Glomerular visceral epithelial cell (primary cell): ENCODE measurements around the gene TLL1.

ENCODE experiments used
- DNase-seq: peaks from one replicate; pipeline ENCODE4 v3.0.0-alpha.2; 2016; ENCODE audit errors: extremely low spot score

The TLL1 gene

DNA sequence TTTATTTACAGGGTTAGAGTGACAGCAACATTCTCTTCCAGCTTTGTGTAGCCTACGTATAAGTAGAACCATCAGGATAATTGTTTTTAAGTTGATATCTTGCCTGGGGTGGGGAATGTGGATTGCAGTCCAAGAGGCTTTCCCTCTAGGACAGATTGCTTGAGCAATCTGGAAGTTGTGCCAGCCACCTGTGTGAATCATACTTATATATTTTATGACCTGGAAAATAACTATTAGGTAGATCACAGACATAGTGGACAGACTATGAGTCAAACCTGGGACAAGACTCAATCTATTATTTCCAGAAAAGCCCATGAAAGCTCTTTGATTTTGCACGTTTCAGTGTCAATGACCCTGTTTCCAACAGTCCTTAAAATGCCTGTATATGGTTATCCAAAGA is 98.9 kb downstream of the TLL1 start:
- peak; percentile 70 for DNase-seq

DNA sequence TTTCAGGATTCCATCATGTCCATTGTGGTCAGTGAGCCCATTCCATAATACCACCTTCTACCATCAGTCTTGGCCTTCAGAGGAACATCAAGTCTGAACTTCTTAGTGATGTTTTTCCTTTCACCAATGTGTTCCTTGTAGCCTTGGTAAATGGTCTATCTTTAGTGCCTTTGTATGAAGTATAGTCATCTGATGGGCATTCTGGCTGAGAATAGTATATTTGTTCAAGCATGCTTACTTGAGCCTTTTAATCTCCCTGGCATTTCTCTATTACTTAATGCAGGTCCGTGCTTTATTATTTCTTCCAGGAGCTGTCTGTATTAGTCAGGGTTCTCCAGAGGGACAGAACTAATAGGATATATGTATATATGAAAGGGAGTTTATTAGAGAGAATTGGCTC is 99.7 kb downstream of the TLL1 start:
- DNase-seq, result no peak

DNA sequence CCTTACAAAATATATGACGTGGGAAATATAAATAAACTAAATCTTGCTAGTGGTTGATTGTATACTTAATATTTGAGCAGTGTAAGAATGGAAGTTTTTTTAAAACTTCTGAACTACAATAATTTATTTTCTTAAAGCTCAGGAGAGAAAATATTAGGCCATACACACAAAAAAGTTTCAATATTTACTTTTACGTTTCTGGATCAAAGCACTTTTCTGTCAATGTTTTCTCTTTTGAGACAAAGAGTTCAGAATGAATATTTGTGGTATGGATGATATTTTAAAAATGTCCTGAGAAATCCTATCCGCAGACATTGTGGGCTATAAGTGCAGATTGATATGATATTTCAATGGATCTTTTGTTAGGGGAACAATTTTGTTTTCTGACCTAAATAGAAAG is 109.9 kb downstream of the TLL1 start:
- DNase-seq, result no peak

DNA sequence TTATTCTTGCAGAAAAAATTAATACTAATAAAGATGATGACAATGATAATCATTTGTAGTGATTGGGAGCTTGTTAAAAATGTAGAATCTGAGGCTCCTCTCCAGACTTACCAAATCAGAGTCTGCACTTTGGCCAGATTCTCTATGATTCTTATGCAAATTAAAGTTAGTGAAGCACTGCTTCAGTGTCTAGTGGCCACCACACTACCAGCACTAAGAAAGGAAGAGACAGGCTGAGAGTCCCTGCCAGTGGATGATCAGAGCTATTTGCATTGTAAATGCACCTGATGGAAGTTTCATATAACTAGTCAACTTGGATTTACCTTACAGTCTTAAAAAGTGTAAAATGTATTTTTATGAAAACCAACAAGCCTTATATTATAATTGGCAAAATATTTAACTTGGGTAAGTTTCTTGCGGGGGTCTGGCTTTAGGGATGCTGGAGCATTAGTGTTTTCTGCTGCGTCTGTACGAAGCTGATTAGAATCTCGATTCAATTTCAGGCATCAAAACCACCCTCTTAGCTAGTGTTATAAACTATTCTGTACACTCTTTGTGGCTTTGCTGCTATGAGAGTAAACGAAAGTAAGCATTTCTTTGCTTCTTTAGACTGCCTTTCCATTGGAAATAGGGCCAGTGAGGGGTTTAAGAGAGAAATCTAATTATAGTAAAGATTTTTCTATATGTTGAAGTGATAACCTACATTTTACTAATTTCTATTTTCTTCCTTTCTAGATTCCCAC is 114.1 kb downstream of the TLL1 start:
- no peak for DNase-seq

DNA sequence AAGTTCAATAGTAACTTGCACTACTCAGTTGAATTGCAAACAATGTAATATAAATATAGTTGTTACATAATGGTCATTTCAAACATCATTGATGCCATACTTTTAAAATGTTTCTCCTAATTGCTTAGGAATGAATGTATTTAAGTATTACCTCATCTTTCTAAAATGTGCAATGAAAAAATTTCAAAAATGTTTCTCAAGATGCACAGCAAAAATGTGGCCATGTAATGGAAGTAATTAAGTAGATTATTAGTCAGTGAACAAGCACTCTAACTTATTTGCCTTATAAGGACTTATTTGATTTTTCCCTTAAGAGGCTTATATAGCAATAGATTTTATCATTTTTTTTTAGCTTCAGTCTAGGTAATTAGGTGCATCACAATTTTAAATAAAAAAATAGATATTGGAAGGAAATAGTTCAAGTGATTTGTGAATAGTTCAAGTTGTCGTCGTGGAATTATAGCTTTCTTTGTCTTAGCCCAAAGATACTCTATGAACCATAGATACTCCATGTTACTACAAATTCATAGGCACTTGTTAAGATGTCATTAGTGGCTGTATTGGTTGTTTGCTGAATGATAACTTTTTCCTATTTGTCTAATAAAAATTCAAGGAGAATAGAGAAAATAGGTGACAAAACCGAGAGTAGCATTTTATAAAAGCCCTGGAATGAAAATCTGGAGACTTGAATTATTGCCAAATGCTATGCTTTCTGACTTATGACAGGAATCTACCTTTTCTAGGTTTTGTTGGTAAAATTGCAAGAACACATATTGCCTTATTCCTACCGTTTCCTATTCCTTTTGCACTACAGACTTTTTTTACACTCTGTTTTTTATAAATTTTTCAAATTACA is 118.5 kb downstream of the TLL1 start:
- DNase-seq, result peak; percentile 56

DNA sequence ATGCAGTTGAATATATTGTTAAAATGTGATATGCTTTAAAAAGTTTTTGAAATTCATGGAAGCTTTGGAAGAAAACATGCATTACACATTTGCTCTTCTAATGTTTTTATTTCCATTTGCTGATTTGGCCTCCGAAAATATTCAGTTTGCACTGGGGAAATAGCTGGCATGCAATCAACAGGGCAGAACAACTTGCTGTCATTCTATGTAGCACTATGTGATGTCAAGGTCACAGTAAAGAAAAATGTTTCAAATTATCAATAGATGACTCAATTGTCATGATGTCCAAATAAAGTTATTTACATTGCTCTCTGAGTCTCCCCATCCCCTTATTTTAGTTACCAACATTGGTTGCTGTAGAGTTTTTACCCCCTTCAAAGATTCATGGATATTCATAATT is 119.2 kb downstream of the TLL1 start:
- no peak for DNase-seq

DNA sequence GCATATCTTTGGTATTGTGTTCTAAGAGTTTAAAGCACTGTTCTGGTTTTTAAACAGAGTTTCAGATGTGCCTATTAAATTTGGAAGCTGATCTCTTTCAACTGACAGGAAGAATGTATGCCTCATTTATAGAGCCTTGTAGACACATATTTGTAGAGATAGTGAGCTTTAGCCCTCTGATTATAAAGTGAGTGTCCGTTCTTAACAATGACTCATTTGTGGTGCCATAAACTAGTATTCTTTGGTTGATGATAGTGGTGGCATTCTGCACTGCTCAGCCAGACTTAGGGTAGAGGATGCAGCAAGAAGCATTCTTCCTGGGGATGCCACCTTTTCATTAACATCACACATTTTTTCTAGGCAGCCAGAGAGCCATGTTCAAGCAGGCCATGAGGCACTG is 121.7 kb downstream of the TLL1 start:
- DNase-seq, result peak; percentile 30

DNA sequence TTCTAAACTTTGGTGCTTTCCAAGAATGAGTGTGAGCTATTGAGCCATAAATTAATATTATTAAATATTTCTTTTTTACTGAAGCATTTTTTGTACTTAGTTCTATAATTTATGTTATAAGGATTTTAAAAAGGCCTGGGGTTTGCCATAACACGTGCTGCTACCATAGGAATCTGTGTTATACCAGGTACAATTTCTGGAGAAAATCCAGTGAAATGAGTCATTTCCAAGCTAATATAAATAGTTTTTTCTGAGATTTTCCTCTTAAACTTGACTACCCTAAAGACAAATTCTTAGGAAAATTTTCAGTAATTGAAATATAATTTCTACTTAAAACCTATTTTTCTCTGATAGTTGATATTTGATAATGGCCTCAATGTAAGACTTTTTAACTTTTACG is 130.8 kb downstream of the TLL1 start:
- DNase-seq, result no peak

DNA sequence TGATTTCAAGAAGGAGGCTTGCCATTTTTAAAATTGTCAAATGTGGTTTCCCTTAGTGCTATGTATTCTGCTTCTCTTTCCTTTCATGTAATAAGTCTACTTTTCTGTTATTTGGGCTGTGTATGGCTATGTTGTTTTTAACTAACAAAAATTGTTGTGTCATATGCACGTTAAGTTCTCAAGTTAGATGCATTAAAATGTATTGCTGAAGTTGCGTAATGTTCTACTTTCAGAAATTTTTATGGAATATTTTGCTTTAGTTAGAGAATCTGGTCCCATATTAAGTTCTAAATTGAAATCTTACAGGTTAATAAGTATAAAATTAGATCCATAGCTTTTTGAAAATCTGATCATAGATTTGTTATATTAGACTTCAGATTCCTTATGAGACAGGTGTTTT is 133.2 kb downstream of the TLL1 start:
- no peak for DNase-seq

DNA sequence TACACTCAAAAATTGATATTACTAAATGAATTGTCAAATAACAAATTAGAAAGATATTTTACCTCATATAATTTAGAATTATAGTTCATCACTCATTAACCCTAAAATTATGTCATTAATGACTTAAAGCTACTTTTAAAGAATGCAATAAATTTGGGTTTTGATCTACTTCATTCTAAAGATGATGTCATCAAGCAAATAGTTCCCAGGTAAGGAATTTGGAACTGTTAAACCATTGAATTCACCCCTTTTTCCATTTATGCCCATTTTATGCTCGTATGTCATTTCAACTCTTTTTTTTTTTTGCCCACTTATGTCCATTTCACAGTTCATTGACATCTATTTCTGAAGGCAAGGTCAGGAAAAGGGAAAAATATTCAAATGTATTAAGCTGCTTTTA is 135.5 kb downstream of the TLL1 start:
- DNase-seq, result no peak

DNA sequence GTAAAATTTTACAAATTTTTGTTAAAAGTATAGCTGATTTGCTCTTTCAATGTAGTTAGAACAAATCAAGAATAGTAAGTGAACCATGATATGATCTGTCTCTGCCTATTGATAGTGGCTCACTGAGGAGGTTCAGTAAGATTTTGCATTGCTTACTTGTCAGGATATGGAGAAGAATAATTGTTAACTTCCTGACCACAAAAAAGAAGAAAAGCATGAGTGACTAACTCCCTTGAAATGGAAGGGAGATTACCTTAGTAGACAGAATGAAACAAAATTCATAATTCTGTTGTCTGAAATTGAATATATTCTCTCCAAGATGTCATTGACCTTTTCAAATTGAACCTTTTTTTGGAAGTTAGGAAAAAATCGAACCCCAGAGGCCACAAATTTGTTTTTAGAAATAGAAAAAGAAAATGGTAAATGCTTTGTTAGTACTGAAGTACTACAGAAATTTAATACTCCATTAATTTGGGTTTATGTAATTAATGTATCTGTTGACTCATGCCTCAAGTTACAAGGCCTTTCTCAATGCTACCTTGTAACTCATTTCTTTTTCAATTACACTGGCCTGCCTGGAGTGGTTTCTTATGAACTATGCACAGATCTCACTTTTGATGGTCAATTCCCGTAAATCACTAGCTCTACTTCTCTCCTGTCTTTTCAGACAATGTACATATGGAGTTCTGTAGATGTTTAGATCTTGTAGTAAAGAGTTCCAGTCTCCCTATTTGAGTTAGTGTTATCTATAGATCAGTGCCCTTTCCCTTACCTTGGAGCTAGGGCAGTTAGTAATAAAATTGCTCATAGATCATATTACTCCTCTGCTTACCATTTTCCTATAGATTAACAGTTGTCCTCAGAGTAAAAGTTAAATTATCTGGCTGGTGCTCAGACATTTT is 139.3 kb downstream of the TLL1 start:
- DNase-seq, result peak; percentile 47

DNA sequence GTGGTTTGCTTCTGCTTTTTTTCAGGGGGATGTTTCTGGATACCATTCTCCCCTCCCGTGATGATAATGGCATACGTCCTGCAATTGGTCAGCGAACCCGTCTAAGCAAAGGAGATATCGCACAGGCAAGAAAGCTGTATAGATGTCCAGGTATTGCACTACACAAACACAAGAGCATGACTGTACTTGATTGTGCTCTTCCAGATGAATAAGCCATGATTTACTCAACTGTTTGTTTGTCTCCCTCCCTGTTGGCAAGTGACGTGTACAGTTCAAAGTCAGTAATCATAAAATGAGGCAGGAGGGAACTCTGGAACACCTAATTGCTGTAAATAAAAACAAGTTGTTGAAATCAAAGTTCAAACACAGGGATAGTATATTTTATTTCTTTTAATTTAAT is 141.4 kb downstream of the TLL1 start:
- DNase-seq, result no peak

DNA sequence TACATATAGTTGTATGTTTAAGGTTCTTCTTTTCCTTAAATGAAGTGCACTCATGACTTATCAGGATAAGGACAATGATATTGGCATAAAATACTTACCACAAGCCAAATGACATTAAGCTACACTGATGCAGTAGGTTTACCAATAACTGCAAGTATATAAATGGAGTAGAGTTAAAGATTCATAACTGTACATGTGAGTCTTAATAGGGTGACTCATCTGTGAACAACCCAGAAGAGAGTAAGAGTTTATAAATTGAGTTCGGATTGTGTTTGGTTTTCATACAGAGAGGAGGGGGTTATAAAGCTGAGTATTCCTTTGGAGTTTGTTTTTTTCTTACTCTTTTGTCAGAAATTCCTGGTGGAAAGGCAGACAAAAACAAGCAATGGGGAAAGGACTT is 144.8 kb downstream of the TLL1 start:
- no peak for DNase-seq

DNA sequence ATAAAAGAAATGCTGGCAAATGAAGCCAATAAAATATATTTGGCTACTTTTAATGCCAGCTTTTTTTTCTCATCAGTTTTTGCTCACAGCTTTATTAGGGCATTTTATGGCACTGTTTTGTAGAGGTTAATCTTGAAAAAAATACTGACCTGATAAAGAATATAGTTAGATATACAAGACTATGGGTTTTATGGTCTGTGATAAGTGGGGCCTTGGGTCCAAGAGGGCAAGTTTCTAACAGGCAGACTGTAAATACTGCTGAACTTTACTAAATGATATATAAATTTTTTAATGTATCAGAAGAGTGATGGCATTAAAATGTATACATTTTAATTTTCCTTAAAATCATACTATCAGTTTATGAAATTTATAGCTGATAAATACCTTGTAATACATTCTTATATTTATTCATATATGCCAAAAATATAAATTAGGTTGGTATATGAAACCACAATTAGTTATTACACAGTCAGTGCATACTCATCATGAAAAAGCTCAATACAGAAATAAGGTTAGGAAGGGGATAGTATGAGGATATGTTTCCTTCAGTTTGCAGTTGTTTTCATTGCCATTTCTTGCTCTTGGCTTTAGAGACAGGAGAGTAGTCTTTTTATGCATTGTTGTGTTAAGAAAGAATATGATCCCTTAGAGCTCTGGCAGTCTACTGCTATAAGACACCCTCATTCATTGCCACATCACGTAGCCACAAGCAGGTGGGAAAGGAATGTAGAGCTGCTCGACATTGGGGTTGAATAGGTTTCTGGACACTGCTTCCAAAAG is 146.6 kb downstream of the TLL1 start:
- DNase-seq, result no peak

DNA sequence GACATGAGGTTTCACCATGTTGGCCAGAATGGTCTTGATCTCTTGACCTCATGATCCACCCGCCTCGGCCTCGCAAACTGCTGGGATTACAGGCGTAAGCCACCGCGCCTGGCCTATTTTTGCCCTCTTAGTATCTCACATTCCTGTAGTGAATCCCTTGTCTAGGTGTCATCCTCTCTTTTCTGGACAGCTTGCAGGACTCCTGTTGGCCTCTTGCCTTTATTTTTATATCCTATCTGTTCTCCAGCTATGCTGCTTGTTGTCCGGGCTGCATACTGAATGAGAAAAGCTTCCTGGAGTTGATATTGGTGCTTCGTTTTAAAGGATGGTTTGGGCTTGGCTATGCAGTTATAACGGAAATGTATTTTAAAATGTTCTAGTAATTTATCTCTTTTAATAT is 148.6 kb downstream of the TLL1 start:
- no peak for DNase-seq

DNA sequence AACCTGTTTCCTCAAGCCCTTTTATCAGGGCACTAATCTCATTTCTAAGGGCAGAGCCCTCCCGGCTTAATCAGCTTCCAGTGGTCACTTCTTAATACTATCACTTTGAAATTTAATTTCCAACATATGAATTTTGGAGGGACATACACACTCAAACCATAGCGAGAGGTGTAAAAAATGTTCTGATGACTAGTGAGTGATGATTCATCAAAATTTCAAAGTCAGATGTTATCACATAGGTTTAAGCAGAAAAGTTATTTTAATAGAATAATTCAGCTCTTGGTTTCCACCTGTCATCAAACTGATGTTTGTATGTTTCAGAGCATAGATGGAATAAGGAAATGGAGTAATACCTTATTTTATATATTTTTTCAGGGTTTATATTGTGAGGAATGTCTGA is 161.9 kb downstream of the TLL1 start:
- DNase-seq, result no peak

DNA sequence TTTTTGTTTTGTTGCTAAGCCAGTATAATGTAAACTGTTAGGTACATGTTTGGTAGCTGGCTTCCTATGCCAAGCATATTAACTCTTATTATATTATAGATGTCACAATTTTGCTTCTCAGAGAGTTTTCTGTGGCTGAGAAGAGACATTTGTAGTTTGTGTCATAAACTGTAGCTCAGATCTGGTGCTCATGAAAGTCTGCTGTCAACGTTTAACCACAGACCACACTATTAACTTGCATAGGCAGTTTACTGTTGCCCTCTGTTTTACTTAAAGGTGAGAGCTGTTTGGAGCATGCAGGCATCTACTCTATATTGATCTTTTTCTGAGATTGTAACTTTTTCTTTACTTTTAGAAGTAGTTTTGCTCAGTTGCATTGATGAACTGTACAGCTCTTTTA is 166.8 kb downstream of the TLL1 start:
- DNase-seq, result no peak

DNA sequence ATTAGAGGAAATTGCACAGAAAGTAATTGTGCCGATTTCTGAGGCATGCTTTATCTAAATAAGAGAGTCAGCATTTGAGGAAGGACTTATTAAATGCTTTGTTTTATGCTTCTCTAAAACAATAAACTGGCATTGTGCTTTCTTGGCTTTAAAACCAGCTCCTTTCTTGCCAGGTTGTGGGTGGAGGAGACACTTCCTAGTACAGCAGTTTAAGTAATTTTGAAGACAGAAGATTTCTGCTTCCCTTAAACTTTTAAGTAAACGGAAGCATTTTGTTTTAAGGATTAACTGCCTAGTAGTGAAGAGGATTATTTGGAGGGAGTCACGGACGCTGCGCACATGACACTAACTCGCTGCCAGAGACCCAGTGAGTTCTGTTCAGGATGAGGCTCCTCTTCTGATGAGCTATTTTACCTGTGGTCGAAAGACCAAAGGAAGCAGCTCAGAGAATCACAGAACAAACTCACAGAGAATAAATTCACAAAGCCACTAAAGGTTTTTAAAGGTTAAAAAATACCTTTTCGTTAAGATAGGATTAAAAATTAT is 169.5 kb downstream of the TLL1 start:
- no peak for DNase-seq

DNA sequence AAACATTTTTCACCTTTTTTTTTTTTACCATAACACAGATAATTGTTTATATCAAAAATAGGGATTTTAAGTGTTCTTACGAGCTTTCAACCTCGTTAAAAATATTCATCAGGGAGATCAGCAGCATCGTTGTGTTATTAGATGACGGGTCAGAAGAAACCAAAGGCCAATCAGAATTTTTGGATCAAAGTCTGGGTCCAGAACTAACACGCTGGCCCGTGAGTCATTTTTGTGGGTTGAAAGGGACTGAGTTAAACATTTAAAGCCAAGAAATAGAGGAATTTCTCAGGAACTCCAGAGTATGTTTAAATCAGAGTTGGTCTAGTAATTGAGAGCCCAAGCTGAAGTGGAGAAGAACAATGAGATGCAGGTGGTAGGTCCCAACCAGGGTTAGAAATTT is 170.8 kb downstream of the TLL1 start:
- no peak for DNase-seq

DNA sequence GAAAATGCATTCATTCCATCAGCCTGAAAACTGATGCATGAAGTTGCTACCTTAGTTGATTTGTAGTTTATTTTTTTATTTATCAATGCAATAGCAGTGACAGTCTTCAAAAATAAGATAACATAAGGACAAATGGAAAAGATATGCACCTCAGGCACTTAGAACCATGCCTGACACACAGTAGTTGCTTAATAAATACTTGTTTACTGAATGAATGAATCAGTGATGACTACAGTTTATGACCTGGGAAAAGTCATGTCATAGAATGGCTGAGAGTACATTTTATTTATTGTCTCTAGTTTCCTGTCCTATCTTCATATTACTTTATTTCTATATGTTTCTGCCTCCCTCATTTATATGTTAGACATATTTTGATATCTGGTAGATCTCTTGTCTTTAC is 171.8 kb downstream of the TLL1 start:
- no peak for DNase-seq

DNA sequence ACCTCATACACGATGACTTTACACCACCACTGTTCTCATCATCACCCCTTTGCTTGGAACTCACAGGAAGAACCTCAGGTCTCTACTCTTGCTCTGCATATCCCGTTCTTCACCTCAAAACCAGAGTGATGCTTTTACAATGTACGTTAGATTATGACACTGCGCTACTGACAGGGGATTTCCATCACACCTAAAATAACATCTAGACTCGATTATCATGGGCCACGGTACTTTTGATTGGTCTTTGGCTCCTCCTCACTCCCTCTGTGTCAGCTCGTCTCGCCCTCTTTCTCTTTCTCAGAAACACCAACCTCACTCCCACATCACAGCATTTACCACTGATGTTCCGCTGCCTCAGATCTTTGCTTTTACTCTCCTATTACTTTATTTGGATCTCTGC is 172.4 kb downstream of the TLL1 start:
- DNase-seq, result no peak
